Esophagus squamous epithelium (tissue), 5 donors: ENCODE measurements around the gene ARHGEF11. TPM values are rescaled to one million over a fixed set of nuclear protein-coding genes. Genes with fewer than 3 reads are reported as not detected.

ENCODE experiments used
- DNase-seq: peaks from one replicate; lab custom pipeline; 2025; lab: John Stamatoyannopoulos, UW
- H3K27ac ChIP-seq, 4 donors: fragments of 200-600 bp; sonication (generic); one replicate each; pipeline ENCODE4 v1.5.1; 2016 to 2019; ENCODE audit warnings: mild to moderate bottlenecking in 1 of 4
- H3K27me3 ChIP-seq, 4 donors: fragments of 200-600 bp; sonication (generic); 1 replicate in 3 of 4; 2 replicates in 1 of 4; pipeline versions ENCODE4 v1.5.1 to v1.6.0; 2017 to 2021; ENCODE audit warnings: antibody characterized with exemption in 1 of 4
- H3K36me3 ChIP-seq, 3 donors: fragments of 200-600 bp; sonication (generic); one replicate each; pipeline ENCODE4 v1.5.1; 2016 to 2019
- H3K4me1 ChIP-seq, 3 donors: fragments of 200-600 bp; sonication (generic); one replicate each; pipeline ENCODE4 v1.5.1; 2017 to 2019
- H3K4me3 ChIP-seq, 4 donors: fragments of 200-600 bp; sonication (generic); 1 replicate in 3 of 4; 2 replicates in 1 of 4; pipeline ENCODE4 v1.5.1; 2016 to 2019; ENCODE audit warnings: mild to moderate bottlenecking in 2 of 4, moderate library complexity in 1 of 4
- H3K9me3 ChIP-seq, 3 donors: fragments of 200-600 bp; sonication (generic); one replicate each; pipeline ENCODE4 v1.5.1; 2016 to 2019
- CTCF ChIP-seq, 6 experiments: fragments of 450-650 bp in 4 of 6; fragments of 200-600 bp in 2 of 6; sonication (generic) in 2 of 6; IDR thresholded peaks; one replicate each; pipeline ENCODE4 v1.5.1; 2016 to 2019; ENCODE audit warnings: antibody characterized with exemption in 6 of 6, mild to moderate bottlenecking in 4 of 6, moderate library complexity in 4 of 6
- POLR2A ChIP-seq, 4 donors: fragments of 450-650 bp; IDR thresholded peaks; one replicate each; pipeline ENCODE4 v1.6.1; 2017; ENCODE audit warnings: antibody characterized with exemption in 4 of 4, mild to moderate bottlenecking in 4 of 4, moderate library complexity in 3 of 4
- WGBS, 2 donors: methylation state at CpG; one replicate each; pipeline ENCODE4 v1.1.5; 2018; 5-methylcytosine and 5-hydroxymethylcytosine counted together
- intact Hi-C: fragments of 100-400 bp; cut with DNase I; formaldehyde crosslinking; loops from one replicate; pipeline ENCODE4 v1.15.0; 2022
- small RNA-seq, 4 donors: library from RNA; depleted of rRNA; stranded (forward); fragments of <200 nt; gene quantifications; one replicate each; pipeline ENCODE3, GENCODE V24; 2016
- total RNA-seq, 4 donors: library from RNA; depleted of rRNA; stranded (reverse); fragments of >200 nt; gene quantifications; one replicate each; pipeline ENCODE4 v1.1.0, GENCODE V29; 2016
- donor health status: DM: yes; HTN: yes; CAD: no.

Gene ARHGEF11
- total RNA-seq, 4 donors from 2014 or later = 15.5 to 24.2 (median 19.4) TPM

- 33% methylated on average over 1 of the region's 1 CpG; no CpG with 5 or more reads in 1 of the 2 donors for WGBS, 2 donors
- Histone ChIP-seq H3K36me3 (no peaks in the 10 kb centered on the region), H3K27ac (no peak overlapping the region), H3K9me3 (no peaks in the 10 kb centered on the region), H3K4me1 (peaks cover 0 to 5% (median 0%) of the 10 kb centered on the region in 3 donors), H3K27me3 (peaks cover 0 to 74% (median 0%) of the 10 kb centered on the region in 4 donors), H3K4me3 (no peak overlapping the region)
- TF ChIP-seq CTCF (IDR thresholded peaks at IDR 0.05) (no peak), POLR2A (IDR thresholded peaks at IDR 0.05) (no peak)
- intact Hi-C loops = no loop called here
- DNase-seq = no peak
Measured at GRCh38 chr1:156885314-156885713, 160.2 kb downstream of the ARHGEF11 start.

Small RNA genes lying within 50 kb of the gene (small RNA-seq; reads per million reads assigned to genes)
- gene MIR765 (0 reads per million in 4 donors), gene RN7SL612P (0 reads per million in 4 donors)

Other genes starting within 250 kb of the ARHGEF11 start
- 1 to 10 TPM in 2 of 4 donors, under 1 TPM in 1, not detected in 1; 0.32 to 2.0 (median 1.7) TPM for gene SH2D2A, start 228.9 kb downstream of the ARHGEF11 start, total RNA-seq
- gene INSRR, start 186.6 kb downstream of the ARHGEF11 start, total RNA-seq = not detected
- gene NTRK1, start 184.9 kb downstream of the ARHGEF11 start, total RNA-seq = under 1 TPM in 2 of 4 donors, not detected in 2; 0.09 to 0.57 TPM
- gene PEAR1, start 152.0 kb downstream of the ARHGEF11 start, total RNA-seq = 1 to 10 TPM; 1.1 to 4.6 (median 2.7) TPM
- gene LRRC71, start 125.1 kb downstream of the ARHGEF11 start, total RNA-seq = not detected
- not detected for gene ETV3L, start 54.1 kb upstream of the ARHGEF11 start, total RNA-seq
- gene ETV3, start 92.7 kb upstream of the ARHGEF11 start, total RNA-seq = 10 to 100 TPM; 25.0 to 31.4 (median 27.3) TPM